ENCODE results near the gene BORCS8.
"Not testable (repeated sequence)": the region's sequence is repeated elsewhere in the genome, so short reads cannot be mapped to it uniquely, and the experiment has no call there.

BORCS8 gene

GRCh38 chr19:19147344-19147743 lies 44.6 kb downstream of the BORCS8 start:
- DNase-seq: no peak

GRCh38 chr19:19146865-19147264 lies 45.1 kb downstream of the BORCS8 start:
- no peak for DNase-seq

- peak; percentile 13 to 16 for DNase-seq
Measured at GRCh38 chr19:19145684-19146608, 46.0 kb downstream of the BORCS8 start.

- DNase-seq: no peak
Measured at GRCh38 chr19:19145281-19145680, 46.7 kb downstream of the BORCS8 start.

GRCh38 chr19:19142347-19142746 lies 49.6 kb downstream of the BORCS8 start:
- DNase-seq: no peak

GRCh38 chr19:19140476-19140875 lies 51.5 kb downstream of the BORCS8 start:
- no peak for DNase-seq

GRCh38 chr19:19139876-19140229 lies 52.1 kb downstream of the BORCS8 start:
- no peak for DNase-seq

- DNase-seq: peak; percentile 94 to 96
Measured at GRCh38 chr19:19138109-19138981, 53.6 kb downstream of the BORCS8 start, which contains the start of gene TMEM161A. Gene TMEM161A, minus strand, starts transcription at chr19:19138478. Its CDS starts 50 bp downstream, at chr19:19138428.

GRCh38 chr19:19137556-19138108 lies 54.3 kb downstream of the BORCS8 start:
- DNase-seq: no peak

GRCh38 chr19:19135713-19136112 lies 56.2 kb downstream of the BORCS8 start:
- DNase-seq: not testable (repeated sequence)

GRCh38 chr19:19134687-19135158 lies 57.2 kb downstream of the BORCS8 start:
- DNase-seq: no peak

GRCh38 chr19:19133985-19134384 lies 58.0 kb downstream of the BORCS8 start:
- no peak for DNase-seq

- no peak for DNase-seq
Measured at GRCh38 chr19:19132912-19133311, 59.0 kb downstream of the BORCS8 start.

GRCh38 chr19:19131989-19132388 lies 60.0 kb downstream of the BORCS8 start:
- DNase-seq: no peak
